HG03565 (cell line): Measurements from ENCODE around the gene INHBE.
"Not testable (repeated sequence)": the region's sequence is repeated elsewhere in the genome, so short reads cannot be mapped to it uniquely, and the experiment has no call there.

Experiments used
- ATAC-seq: cut with Tn5 transposase; IDR thresholded peaks from one replicate; pipeline ENCODE4 v1.9.1; 2021; ENCODE audit warnings: mild to moderate bottlenecking, moderate library complexity; ENCODE audit not compliant: unreplicated experiment

Gene INHBE

GRCh38 chr12:57491393-57492280 is 36.5 kb downstream of the INHBE start:
- no peak for ATAC-seq

- ATAC-seq, result not testable (repeated sequence)
Observed at GRCh38 chr12:57495051-57495701, 40.1 kb downstream of the INHBE start.

GRCh38 chr12:57496822-57497221 is 41.7 kb downstream of the INHBE start:
- no peak for ATAC-seq

GRCh38 chr12:57497223-57498131 is 42.4 kb downstream of the INHBE start:
- ATAC-seq, result no peak

GRCh38 chr12:57498132-57498502 is 43.0 kb downstream of the INHBE start:
- no peak for ATAC-seq

- ATAC-seq, result no peak
Observed at GRCh38 chr12:57498571-57498970, 43.5 kb downstream of the INHBE start.

- no peak for ATAC-seq
Observed at GRCh38 chr12:57500213-57500612, 45.1 kb downstream of the INHBE start.

GRCh38 chr12:57502311-57502969 is 47.3 kb downstream of the INHBE start:
- not testable (repeated sequence) for ATAC-seq

- ATAC-seq, result not testable (repeated sequence)
Observed at GRCh38 chr12:57506541-57506940, 51.4 kb downstream of the INHBE start.
